Measurements from ENCODE around the gene AKR1B1. TPM values are rescaled to one million over a fixed set of nuclear protein-coding genes. Genes with fewer than 3 reads are reported as not detected.

The AKR1B1 gene
- total RNA-seq, 1 donor from 2014 or later, result 99.6 TPM

GRCh38 chr7:134452991-134453473 lies 5.9 kb downstream of the AKR1B1 start:
- H3K27me3 Mint-ChIP-seq (ENCODE audit: unreplicated experiment), result peaks cover 2% of the 10 kb centered on the region
- no peaks in the 10 kb centered on the region for H3K9me3 Mint-ChIP-seq (ENCODE audit: unreplicated experiment)
- no peak for DNase-seq
- H3K4me1 Mint-ChIP-seq (ENCODE audit: low read depth, unreplicated experiment), result peaks cover 9% of the 10 kb centered on the region
- no peak overlapping the region for H3K4me3 Mint-ChIP-seq (ENCODE audit: unreplicated experiment)
- no peaks in the 10 kb centered on the region for H3K36me3 Mint-ChIP-seq (ENCODE audit: unreplicated experiment)
- H3K27ac Mint-ChIP-seq (ENCODE audit: unreplicated experiment), result no peak overlapping the region
- TF ChIP-seq CTCF (IDR thresholded peaks at IDR 0.05; ENCODE audit: partially characterized antibody, unreplicated experiment), result no peak

- no peaks in the 10 kb centered on the region for H3K9me3 Mint-ChIP-seq (ENCODE audit: unreplicated experiment)
- H3K27ac Mint-ChIP-seq (ENCODE audit: unreplicated experiment), result no peak overlapping the region
- H3K36me3 Mint-ChIP-seq (ENCODE audit: unreplicated experiment), result no peaks in the 10 kb centered on the region
- H3K4me1 Mint-ChIP-seq (ENCODE audit: low read depth, unreplicated experiment), result peaks cover 7% of the 10 kb centered on the region
- no peak for TF ChIP-seq CTCF (IDR thresholded peaks at IDR 0.05; ENCODE audit: partially characterized antibody, unreplicated experiment)
- H3K4me3 Mint-ChIP-seq (ENCODE audit: unreplicated experiment), result no peak overlapping the region
- H3K27me3 Mint-ChIP-seq (ENCODE audit: unreplicated experiment), result peaks cover 2% of the 10 kb centered on the region
- DNase-seq, result no peak
These were observed 6.5 kb downstream of the AKR1B1 start for GRCh38 chr7:134452419-134452838.

GRCh38 chr7:134451656-134452055 lies 7.2 kb downstream of the AKR1B1 start:
- no peaks in the 10 kb centered on the region for H3K36me3 Mint-ChIP-seq (ENCODE audit: unreplicated experiment)
- no peak for DNase-seq
- no peak for TF ChIP-seq CTCF (IDR thresholded peaks at IDR 0.05; ENCODE audit: partially characterized antibody, unreplicated experiment)
- H3K27me3 Mint-ChIP-seq (ENCODE audit: unreplicated experiment), result peaks cover 2% of the 10 kb centered on the region
- H3K9me3 Mint-ChIP-seq (ENCODE audit: unreplicated experiment), result no peaks in the 10 kb centered on the region
- H3K27ac Mint-ChIP-seq (ENCODE audit: unreplicated experiment), result no peak overlapping the region
- peaks cover 6% of the 10 kb centered on the region for H3K4me1 Mint-ChIP-seq (ENCODE audit: low read depth, unreplicated experiment)
- no peak overlapping the region for H3K4me3 Mint-ChIP-seq (ENCODE audit: unreplicated experiment)

- DNase-seq, result no peak
- H3K4me3 Mint-ChIP-seq (ENCODE audit: unreplicated experiment), result no peak overlapping the region
- peaks cover 6% of the 10 kb centered on the region for H3K4me1 Mint-ChIP-seq (ENCODE audit: low read depth, unreplicated experiment)
- H3K9me3 Mint-ChIP-seq (ENCODE audit: unreplicated experiment), result no peaks in the 10 kb centered on the region
- TF ChIP-seq CTCF (IDR thresholded peaks at IDR 0.05; ENCODE audit: partially characterized antibody, unreplicated experiment), result no peak
- H3K36me3 Mint-ChIP-seq (ENCODE audit: unreplicated experiment), result no peaks in the 10 kb centered on the region
- H3K27ac Mint-ChIP-seq (ENCODE audit: unreplicated experiment), result no peak overlapping the region
- H3K27me3 Mint-ChIP-seq (ENCODE audit: unreplicated experiment), result peaks cover 2% of the 10 kb centered on the region
These were observed 8.5 kb downstream of the AKR1B1 start for GRCh38 chr7:134450294-134451000.

GRCh38 chr7:134449680-134450079 lies 9.2 kb downstream of the AKR1B1 start:
- Mint-ChIP-seq H3K27ac (ENCODE audit: unreplicated experiment) (no peak overlapping the region), H3K4me3 (ENCODE audit: unreplicated experiment) (no peak overlapping the region), H3K4me1 (ENCODE audit: low read depth, unreplicated experiment) (peaks cover 10% of the 10 kb centered on the region), H3K9me3 (ENCODE audit: unreplicated experiment) (no peaks in the 10 kb centered on the region), H3K36me3 (ENCODE audit: unreplicated experiment) (no peaks in the 10 kb centered on the region), H3K27me3 (ENCODE audit: unreplicated experiment) (peaks cover 2% of the 10 kb centered on the region)
- DNase-seq, result no peak
- TF ChIP-seq CTCF (IDR thresholded peaks at IDR 0.05; ENCODE audit: partially characterized antibody, unreplicated experiment), result no peak
